ENCODE measurements around the gene LGALS7. TPM values are rescaled to one million over a fixed set of nuclear protein-coding genes. Genes with fewer than 3 reads are reported as not detected.

Gene LGALS7
- total and polyA plus RNA-seq, 2 of the 13 experiments (the other 11 are each of a cell fraction or from before 2014, with no cell fraction given): 0.73 TPM; not detected in 1

DNA sequence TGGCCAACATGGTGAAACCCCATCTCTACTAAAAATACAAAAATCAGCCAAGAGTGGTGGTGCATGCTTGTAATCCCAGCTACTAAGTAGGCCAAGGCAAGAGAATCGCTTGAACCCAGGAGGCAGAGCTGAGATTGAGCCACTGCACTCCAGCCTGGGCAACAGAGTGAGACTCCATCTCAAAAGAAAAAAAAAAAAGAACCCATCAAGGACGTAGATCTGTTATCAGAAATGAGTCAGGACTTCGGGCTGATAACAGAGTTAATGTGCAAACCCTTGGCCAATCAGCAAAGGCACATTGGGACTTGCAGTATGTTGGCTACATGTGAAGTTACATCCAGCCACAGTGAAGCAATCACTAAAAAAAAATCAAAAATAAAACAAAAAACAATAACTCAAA lies 10.9 kb upstream of the LGALS7 start (continued):
- TF ChIP-seq, protein P1, sequence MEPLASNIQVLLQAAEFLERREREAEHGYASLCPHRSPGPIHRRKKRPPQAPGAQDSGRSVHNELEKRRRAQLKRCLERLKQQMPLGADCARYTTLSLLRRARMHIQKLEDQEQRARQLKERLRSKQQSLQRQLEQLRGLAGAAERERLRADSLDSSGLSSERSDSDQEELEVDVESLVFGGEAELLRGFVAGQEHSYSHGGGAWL (CRISPR knock-in tag; IDR thresholded peaks at IDR 0.05): no peak
- TF ChIP-seq, protein P2, sequence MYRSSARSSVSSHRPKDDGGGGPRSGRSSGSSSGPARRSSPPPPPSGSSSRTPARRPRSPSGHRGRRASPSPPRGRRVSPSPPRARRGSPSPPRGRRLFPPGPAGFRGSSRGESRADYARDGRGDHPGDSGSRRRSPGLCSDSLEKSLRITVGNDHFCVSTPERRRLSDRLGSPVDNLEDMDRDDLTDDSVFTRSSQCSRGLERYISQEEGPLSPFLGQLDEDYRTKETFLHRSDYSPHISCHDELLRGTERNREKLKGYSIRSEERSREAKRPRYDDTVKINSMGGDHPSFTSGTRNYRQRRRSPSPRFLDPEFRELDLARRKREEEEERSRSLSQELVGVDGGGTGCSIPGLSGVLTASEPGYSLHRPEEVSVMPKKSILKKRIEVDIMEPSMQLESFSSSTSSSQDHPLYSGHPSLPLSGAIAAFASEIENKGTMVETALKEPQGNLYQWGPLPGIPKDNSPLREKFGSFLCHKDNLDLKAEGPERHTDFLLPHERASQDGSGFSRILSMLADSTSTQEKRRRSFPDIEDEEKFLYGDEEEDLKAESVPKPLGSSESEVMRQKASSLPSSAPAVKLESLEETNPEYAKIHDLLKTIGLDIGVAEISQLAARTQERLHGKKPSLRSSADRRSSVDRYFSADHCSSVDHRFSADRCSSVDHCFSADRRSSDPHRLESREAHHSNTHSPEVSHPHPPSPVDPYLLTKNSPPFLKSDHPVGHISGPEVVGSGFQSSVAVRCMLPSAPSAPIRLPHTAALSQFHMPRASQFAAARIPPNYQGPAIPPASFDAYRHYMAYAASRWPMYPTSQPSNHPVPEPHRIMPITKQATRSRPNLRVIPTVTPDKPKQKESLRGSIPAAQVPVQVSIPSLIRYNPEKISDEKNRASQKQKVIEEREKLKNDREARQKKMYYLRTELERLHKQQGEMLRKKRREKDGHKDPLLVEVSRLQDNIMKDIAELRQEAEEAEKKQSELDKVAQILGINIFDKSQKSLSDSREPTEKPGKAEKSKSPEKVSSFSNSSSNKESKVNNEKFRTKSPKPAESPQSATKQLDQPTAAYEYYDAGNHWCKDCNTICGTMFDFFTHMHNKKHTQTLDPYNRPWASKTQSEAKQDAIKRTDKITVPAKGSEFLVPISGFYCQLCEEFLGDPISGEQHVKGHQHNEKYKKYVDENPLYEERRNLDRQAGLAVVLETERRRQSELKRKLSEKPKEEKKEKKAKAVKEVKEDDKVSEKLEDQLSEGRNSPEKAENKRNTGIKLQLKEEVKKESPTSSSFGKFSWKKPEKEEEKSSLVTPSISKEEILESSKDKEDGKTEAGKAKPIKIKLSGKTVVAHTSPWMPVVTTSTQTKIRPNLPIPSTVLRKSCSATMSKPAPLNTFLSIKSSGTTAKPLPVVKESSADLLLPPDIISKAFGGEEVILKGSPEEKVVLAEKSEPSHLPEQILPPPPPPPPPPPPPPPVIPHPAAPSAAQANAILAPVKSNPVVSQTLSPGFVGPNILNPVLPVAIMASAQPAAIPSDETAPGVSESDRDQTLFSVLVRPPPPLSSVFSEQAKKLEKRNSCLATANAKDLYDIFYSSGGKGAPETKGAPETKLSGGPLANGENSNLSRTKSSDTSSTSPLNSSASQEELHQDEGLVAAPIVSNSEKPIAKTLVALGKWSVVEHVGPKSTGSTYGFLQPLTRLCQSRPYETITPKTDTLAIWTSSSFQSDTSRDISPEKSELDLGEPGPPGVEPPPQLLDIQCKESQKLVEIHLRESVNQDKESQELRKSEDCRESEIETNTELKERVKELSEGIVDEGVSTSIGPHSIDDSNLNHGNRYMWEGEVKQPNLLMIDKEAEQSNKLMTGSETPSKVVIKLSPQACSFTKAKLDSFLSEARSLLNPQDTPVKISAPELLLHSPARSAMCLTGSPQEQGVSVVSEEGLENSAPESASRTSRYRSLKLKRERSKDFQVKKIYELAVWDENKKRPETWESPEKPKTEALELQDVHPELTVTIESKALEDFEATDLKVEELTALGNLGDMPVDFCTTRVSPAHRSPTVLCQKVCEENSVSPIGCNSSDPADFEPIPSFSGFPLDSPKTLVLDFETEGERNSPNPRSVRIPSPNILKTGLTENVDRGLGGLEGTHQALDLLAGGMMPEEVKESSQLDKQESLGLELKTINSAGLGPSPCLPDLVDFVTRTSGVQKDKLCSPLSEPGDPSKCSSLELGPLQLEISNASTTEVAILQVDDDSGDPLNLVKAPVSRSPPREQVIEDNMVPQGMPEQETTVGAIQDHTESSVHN (CRISPR knock-in tag; IDR thresholded peaks at IDR 0.05): no peak
- TF ChIP-seq, protein P3, sequence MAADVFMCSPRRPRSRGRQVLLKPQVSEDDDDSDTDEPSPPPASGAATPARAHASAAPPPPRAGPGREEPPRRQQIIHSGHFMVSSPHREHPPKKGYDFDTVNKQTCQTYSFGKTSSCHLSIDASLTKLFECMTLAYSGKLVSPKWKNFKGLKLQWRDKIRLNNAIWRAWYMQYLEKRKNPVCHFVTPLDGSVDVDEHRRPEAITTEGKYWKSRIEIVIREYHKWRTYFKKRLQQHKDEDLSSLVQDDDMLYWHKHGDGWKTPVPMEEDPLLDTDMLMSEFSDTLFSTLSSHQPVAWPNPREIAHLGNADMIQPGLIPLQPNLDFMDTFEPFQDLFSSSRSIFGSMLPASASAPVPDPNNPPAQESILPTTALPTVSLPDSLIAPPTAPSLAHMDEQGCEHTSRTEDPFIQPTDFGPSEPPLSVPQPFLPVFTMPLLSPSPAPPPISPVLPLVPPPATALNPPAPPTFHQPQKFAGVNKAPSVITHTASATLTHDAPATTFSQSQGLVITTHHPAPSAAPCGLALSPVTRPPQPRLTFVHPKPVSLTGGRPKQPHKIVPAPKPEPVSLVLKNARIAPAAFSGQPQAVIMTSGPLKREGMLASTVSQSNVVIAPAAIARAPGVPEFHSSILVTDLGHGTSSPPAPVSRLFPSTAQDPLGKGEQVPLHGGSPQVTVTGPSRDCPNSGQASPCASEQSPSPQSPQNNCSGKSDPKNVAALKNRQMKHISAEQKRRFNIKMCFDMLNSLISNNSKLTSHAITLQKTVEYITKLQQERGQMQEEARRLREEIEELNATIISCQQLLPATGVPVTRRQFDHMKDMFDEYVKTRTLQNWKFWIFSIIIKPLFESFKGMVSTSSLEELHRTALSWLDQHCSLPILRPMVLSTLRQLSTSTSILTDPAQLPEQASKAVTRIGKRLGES (CRISPR knock-in tag; IDR thresholded peaks at IDR 0.05; ENCODE audit: borderline replicate concordance): no peak
- no peak for TF ChIP-seq ZNF713 (CRISPR knock-in tag; IDR thresholded peaks at IDR 0.05)
- TF ChIP-seq ZNF160 (CRISPR knock-in tag; IDR thresholded peaks at IDR 0.05): no peak
- TF ChIP-seq U2AF1 (optimal IDR thresholded peaks at IDR 0.05; ENCODE audit: low read depth, low read length): no peak
- no peak for TF ChIP-seq SRSF9 (IDR thresholded peaks at IDR 0.05; ENCODE audit: borderline replicate concordance, insufficient read depth, low read depth, low read length, poor library complexity, severe bottlenecking)
- no peak for TF ChIP-seq ZFAT (CRISPR knock-in tag; conservative IDR thresholded peaks at IDR 0.05)
- TF ChIP-seq, protein P4, sequence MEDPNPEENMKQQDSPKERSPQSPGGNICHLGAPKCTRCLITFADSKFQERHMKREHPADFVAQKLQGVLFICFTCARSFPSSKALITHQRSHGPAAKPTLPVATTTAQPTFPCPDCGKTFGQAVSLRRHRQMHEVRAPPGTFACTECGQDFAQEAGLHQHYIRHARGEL (CRISPR knock-in tag; IDR thresholded peaks at IDR 0.05): no peak
- TF ChIP-seq RFX5 (IDR thresholded peaks at IDR 0.05; ENCODE audit: low read depth, low read length): no peak
- TF ChIP-seq ZNF552 (CRISPR knock-in tag; IDR thresholded peaks at IDR 0.05; ENCODE audit: borderline replicate concordance): no peak
- no peak for TF ChIP-seq NCOA5 (CRISPR knock-in tag; IDR thresholded peaks at IDR 0.05)
- no peak for TF ChIP-seq HHEX (CRISPR knock-in tag; IDR thresholded peaks at IDR 0.05)
- no peak for TF ChIP-seq TOPORS (CRISPR knock-in tag; IDR thresholded peaks at IDR 0.05)

All from HepG2 (cell line).